Measurements from ENCODE around the gene IPO11. TPM values are rescaled to one million over a fixed set of nuclear protein-coding genes. Genes with fewer than 3 reads are reported as not detected.

Gene IPO11
- total RNA-seq, 1 donor from 2014 or later = 18.3 TPM

DNA sequence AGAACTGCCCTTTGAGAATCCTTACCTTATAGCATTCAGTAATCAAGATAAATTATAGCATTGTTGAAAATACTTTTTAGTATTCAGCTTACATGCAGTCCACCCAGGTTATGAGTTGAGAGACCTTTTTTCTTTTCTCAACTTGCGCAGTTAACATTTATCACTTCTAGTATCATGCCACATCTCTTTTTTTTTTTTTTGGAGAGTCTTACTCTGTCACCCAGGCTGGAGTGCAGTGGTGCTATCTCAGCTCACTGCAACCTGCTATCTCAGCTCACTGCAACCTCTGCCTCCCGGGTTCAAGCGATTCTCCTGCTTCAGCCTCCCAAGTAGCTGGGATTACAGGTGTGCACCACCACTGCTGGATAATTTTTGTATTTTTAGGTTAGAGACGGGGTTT, 195.1 kb downstream of the IPO11 start:
- no peak for TF ChIP-seq CTCF (IDR thresholded peaks at IDR 0.05; ENCODE audit: insufficient read depth, low read length, poor library complexity, severe bottlenecking)
- no peaks in the 10 kb centered on the region for H3K27me3 ChIP-seq (ENCODE audit: control insufficient read depth, insufficient read depth, low read length)
- no peak for DNase-seq (ENCODE audit: low read depth)

DNA sequence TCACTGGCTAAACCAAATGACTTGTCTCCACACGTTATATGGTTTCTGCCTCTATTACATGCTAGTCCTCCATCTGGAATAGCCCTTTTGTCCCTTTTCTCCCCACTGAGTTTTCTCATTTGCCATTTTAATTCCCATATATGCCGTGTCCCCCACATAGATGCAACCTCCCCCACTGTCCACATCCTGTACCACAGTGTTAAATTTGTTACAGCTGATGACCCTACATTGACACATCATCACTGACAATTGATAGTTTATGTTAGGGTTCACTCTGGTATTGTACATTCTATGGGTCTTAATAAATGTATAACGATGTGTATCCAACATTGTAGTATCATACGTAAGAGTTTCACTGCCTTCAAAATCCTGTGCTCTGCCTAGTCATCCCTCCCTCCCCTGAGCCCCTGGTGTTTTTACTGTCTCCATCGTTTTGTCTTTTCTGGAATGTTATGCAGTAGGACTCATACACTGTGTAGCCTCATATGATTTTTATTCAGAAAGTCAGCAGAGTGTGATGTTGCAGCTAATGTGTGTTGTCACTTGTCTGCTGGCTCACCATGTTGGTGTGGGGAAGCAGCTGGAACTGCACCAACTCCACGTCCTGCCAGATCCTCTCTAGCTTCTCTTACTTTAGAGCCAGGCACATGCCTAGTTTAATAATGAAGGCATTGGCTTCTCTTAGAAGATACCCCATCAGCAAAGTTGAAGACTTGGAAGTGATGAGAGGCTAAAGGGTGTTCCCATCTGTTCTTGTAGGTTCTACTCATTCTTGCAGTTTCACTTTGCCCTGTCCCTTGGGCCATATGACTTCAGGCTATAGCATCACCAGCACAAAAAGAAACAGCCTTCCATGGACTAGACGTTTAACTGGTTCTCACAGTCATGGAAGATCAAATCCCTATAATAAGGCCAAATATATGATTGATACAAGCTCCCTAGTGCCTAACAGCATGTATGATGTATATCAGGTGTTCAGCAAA, 196.3 kb downstream of the IPO11 start:
- no peak for TF ChIP-seq CTCF (IDR thresholded peaks at IDR 0.05; ENCODE audit: insufficient read depth, low read length, poor library complexity, severe bottlenecking)
- H3K36me3 ChIP-seq (ENCODE audit: control insufficient read depth, insufficient read depth, low read length) = no peaks in the 10 kb centered on the region
- H3K27me3 ChIP-seq (ENCODE audit: control insufficient read depth, insufficient read depth, low read length) = no peaks in the 10 kb centered on the region

More for the DNA sequence above, 195.1 kb downstream of the IPO11 start:
- Histone ChIP-seq H3K4me3 (ENCODE audit: low read depth, low read length) (no peak overlapping the region), H3K36me3 (ENCODE audit: control insufficient read depth, insufficient read depth, low read length) (no peaks in the 10 kb centered on the region)

GRCh38 chr5:62614355-62614754, 201.8 kb downstream of the IPO11 start:
- TF ChIP-seq CTCF (IDR thresholded peaks at IDR 0.05; ENCODE audit: insufficient read depth, low read length, poor library complexity, severe bottlenecking) = no peak
- H3K4me3 ChIP-seq (ENCODE audit: low read depth, low read length) = no peak overlapping the region
- DNase-seq (ENCODE audit: low read depth) = no peak
- H3K36me3 ChIP-seq (ENCODE audit: control insufficient read depth, insufficient read depth, low read length) = no peaks in the 10 kb centered on the region
- H3K27me3 ChIP-seq (ENCODE audit: control insufficient read depth, insufficient read depth, low read length) = no peaks in the 10 kb centered on the region

More for the DNA sequence above, 196.3 kb downstream of the IPO11 start:
- no peak overlapping the region for H3K4me3 ChIP-seq (ENCODE audit: low read depth, low read length)
- no peak for DNase-seq (ENCODE audit: low read depth)

DNA sequence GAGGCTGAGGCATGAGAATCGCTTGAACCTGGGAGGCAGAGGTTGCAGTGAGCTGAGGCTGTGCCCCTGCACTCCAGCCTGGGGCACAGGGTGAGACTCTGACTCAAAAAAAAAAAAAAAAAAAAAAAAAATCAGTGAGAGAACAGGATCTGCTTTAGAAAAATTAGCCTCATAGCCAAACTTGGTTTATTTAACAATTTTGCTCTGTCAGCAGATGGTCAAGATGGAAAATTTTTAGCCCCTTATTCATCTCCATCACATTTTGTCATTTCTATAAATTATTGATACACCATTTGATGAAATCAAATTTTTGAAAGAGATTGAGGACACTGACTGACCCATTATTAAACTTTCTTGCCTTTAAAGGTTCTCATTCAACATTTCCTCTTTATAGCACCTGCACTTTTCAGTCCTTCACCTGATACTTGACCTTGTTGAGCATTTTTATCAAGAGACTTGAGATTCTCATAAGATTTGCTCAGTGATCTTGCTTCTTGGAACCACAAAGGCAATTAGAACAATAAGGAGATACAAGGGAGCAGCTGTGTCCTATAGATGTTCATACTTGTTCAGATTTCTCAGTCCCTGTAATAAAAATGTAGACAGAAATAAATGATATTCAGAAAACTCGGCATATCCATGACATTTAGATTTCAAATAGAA, 204.2 kb downstream of the IPO11 start:
- no peak for DNase-seq (ENCODE audit: low read depth)
- no peak for TF ChIP-seq CTCF (IDR thresholded peaks at IDR 0.05; ENCODE audit: insufficient read depth, low read length, poor library complexity, severe bottlenecking)
- no peaks in the 10 kb centered on the region for H3K36me3 ChIP-seq (ENCODE audit: control insufficient read depth, insufficient read depth, low read length)
- H3K4me3 ChIP-seq (ENCODE audit: low read depth, low read length) = no peak overlapping the region
- H3K27me3 ChIP-seq (ENCODE audit: control insufficient read depth, insufficient read depth, low read length) = no peaks in the 10 kb centered on the region

- no peak overlapping the region for H3K4me3 ChIP-seq (ENCODE audit: low read depth, low read length)
- H3K27me3 ChIP-seq (ENCODE audit: control insufficient read depth, insufficient read depth, low read length) = no peaks in the 10 kb centered on the region
- DNase-seq (ENCODE audit: low read depth) = no peak
- H3K36me3 ChIP-seq (ENCODE audit: control insufficient read depth, insufficient read depth, low read length) = no peaks in the 10 kb centered on the region
- no peak for TF ChIP-seq CTCF (IDR thresholded peaks at IDR 0.05; ENCODE audit: insufficient read depth, low read length, poor library complexity, severe bottlenecking)
Observed at GRCh38 chr5:62617943-62618342, 205.4 kb downstream of the IPO11 start.
